ENCODE results near the gene MORN1. TPM values are rescaled to one million over a fixed set of nuclear protein-coding genes. Genes with fewer than 3 reads are reported as not detected.

The MORN1 gene
- total and polyA plus RNA-seq, 2 of the 8 experiments (the other 6 are each of a cell fraction or from before 2014, with no cell fraction given): 5.0 to 9.1 TPM

- TF ChIP-seq EP300 (IDR thresholded peaks at IDR 0.05; ENCODE audit: borderline replicate concordance in 1 of 2, low read depth in 2 of 2, low read length in 2 of 2) (peak in 1 of 2 experiments; percentile 58; a peak in 1 of 3 replicates), CHD2 (IDR thresholded peaks at IDR 0.05; ENCODE audit: low read length) (no peak), BRCA1 (IDR thresholded peaks at IDR 0.05; ENCODE audit: low read depth, low read length) (no peak), SUZ12 (IDR thresholded peaks at IDR 0.05; ENCODE audit: low read length) (no peak), RAD21 (IDR thresholded peaks at IDR 0.05 in 1 of 2, conservative IDR thresholded peaks at IDR 0.05 in 1 of 2; ENCODE audit: low read depth in 2 of 2, low read length in 2 of 2) (no peak; a peak in 1 of 4 replicates), YY1 (IDR thresholded peaks at IDR 0.05; ENCODE audit: low read depth, low read length) (0 out of 2 replicates have a peak, but pooled peaks have one; percentile 53), JUND (IDR thresholded peaks at IDR 0.05; ENCODE audit: low read length) (no peak), TAF1 (IDR thresholded peaks at IDR 0.05; ENCODE audit: low read depth, low read length) (peak; percentile 50; the same call in 1 of the 2 replicates), CBX5 (IDR thresholded peaks at IDR 0.05; ENCODE audit: low read depth, low read length) (no peak), GTF2F1 (IDR thresholded peaks at IDR 0.05; ENCODE audit: borderline replicate concordance, low read depth, low read length) (no peak), SIRT6 (IDR thresholded peaks at IDR 0.05; ENCODE audit: low read length) (no peak), SP4 (IDR thresholded peaks at IDR 0.05; ENCODE audit: low read length) (no peak), SP1 (IDR thresholded peaks at IDR 0.05; ENCODE audit: low read depth, low read length) (peak; percentile 95), TEAD4 (IDR thresholded peaks at IDR 0.05; ENCODE audit: low read depth, low read length) (peak; percentile 53; the same call in 1 of the 2 replicates), HDAC2 (IDR thresholded peaks at IDR 0.05; ENCODE audit: borderline replicate concordance in 1 of 2, low read depth in 2 of 2, low read length in 2 of 2) (no peak), SRF (IDR thresholded peaks at IDR 0.05; ENCODE audit: low read depth, low read length) (no peak), TAF7 (optimal IDR thresholded peaks at IDR 0.05; ENCODE audit: borderline replicate concordance, low read depth, low read length) (peak; percentile 61), EZH2 (IDR thresholded peaks at IDR 0.05; ENCODE audit: low read depth, low read length, severe bottlenecking) (no peak), SIX5 (IDR thresholded peaks at IDR 0.05; ENCODE audit: low read depth, low read length) (no peak), SIN3A (conservative IDR thresholded peaks at IDR 0.05 in 1 of 2, IDR thresholded peaks at IDR 0.05 in 1 of 2; ENCODE audit: low read depth in 1 of 2, low read length in 2 of 2) (no peak; a peak in 1 of 4 replicates), CREB1 (IDR thresholded peaks at IDR 0.05) (no peak), BCL11A (IDR thresholded peaks at IDR 0.05; ENCODE audit: low read depth in 2 of 2, low read length in 2 of 2) (no peak), NRF1 (IDR thresholded peaks at IDR 0.05; ENCODE audit: low read depth, low read length) (no peak)
These were observed 77.0 kb downstream of the MORN1 start (continued) for GRCh38 chr1:2314273-2314802.

Measured in H1 (cell line).